A549 treated with GW870086 at 1 μM for 4 hours (cell line): ENCODE measurements around the gene ZNF790. TPM values are rescaled to one million over a fixed set of nuclear protein-coding genes. Genes with fewer than 3 reads are reported as not detected.

Source experiments
- total RNA-seq: library from RNA; stranded (reverse); fragments of 200-300 nt; extraction: Qiagen RNA extraction; gene quantifications from 5 replicates; pipeline ENCODE4 v1.2.3, GENCODE V29; 2022; ENCODE audit warnings: low read depth

ZNF790 gene
- 0.13 to 0.47 TPM (median 0.31 TPM) in 4 of 5 replicates, not detected in the other for total RNA-seq

DNA sequence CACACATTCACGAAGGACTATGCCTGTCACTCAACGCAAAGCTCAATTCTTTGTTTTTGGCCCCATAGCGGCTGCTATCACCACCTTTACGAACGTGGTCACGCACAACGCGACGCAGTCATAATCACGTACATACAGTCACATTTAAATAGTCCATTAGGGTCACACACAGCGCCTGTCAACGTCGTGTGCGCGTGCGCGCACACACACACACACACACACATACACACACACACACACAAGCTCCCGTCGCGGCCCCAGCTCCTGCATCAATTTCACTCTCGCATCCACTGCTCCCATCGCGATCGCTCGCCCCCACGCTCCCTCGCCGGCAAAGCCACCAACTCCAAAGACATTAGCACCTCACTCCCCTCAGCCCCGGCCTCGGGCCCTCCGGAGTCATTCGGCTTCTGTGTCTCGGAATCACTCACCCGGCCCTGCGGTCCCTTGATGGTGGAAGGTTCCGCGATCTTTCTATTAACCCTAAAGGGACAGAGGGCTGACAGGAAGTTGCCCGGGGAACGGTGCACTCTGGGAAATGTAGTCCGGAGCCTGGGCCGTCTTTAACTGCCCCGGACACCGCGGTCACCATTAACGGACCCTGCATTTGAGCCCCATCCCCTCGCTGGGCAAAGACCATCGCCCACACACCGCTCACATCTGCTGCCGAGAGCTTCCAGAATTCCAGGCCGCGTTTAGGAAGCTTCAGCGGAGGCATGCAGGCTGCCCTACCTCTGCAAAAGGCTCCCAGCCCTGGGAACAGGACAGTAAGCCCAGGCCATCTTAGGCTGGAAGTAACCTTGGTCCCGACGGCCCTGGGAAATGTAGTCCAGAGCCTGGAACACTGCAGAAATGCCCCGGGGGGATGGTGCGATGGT, at the start of gene ZNF790:
Gene ZNF790, minus strand, starts transcription at position 482 of the 878 bp plus-strand sequence. CDS start 12,768 bp downstream, outside the sequence.

DNA sequence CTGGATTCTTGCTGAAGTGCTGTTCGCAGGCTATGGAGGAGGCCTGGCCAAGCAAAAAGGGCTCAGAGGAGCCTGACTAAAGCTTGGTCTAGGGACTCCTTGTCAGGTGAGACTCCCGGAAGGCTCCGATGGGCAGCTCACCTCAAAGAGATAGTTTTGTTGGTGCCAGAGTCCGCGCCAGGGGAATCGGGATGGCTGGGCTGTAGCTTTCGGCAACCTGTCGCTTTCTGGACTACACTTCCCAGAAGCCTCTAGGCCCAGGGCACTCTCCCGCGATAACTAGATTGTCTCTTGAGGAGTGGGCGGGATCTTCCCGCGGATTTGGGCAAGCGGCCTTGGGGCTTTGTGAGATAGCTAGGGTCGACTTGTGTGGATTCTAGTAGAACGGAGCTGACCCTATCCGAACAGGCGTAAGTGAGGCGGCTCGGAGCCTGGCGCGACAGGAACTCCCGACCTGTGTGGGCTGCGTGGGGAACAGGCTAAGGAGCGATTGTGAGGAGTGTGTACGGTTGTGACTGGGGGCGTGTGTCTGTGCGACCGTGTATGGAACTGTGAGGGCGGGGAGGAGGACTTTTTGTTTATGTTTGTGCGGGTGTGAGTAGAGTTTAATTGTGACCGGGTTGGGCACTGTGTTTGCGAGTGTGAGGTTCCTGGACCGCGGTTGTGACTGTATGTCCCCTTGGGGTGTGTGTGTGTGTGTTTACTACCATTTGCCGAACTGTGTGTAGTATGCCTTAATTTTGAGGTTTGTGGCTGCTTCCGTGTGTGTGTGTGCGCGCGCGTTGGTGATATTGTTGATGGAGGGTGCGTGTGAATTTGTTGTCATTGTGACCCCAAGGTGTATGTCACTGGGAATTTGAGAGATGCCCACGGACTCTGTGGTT, 12.6 kb upstream of the ZNF790 start, which contains the start of gene ZNF345:
Gene ZNF345, plus strand, starts transcription at position 318 of the 884 bp plus-strand sequence. CDS start 25,955 bp downstream, outside the sequence.

DNA sequence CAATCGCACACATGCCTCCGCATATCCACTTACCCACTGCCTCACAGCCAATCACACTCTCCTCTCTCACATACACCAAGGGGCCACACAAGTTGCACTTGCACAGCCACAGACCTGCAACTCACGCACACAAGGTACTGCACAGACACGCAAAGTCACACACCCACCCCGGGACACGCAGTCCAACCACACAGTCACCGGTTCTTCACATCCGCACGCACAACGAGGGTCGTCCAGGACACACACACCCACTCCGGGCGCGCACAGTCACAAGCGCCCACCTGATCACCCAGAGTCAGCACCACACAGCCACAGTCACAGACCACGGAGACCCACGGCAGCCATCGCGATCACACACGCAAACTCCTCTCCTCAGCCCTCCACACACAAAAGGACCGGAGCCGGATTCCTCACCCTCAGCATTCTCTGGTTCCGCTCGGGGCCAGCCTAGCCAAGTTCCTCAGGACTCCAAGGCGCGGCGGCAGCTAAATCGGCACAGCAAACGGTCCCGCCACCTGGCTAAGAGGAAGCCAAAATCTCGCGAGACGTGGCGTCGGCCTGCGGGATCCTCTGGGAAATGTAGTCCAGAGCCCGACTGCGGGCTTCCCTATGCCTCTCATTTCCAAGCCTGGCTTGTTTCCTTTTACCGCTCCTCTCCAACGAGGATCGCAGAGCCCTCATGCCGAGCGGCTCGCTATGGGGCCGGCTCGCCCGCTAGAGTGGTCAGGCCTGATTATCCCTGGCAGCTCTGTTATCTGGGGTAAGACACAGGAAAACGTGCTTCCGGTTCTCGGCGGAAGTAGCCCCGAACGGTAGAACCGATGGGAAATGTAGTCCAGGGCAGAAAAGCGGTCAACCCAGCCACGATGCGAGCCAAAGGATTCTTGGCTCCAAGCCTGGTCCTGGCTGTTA, 65.6 kb downstream of the ZNF790 start, which contains the start of gene ZNF850:
Gene ZNF850, minus strand, starts transcription at position 497 of the 912 bp plus-strand sequence. CDS start 10,201 bp downstream, outside the sequence.

Other genes with a start within 250 kb of the ZNF790 start
- gene ZNF382, start 233.1 kb downstream of the ZNF790 start, total RNA-seq, result 0.03 to 0.10 TPM (median 0.07 TPM) in 3 of 5 replicates, not detected in the others
- gene ZNF461, start 171.6 kb downstream of the ZNF790 start, total RNA-seq, result 4.9 to 8.0 TPM (median 7.5 TPM) in 5 replicates
- 7.2 to 10.2 TPM (median 9.6 TPM) in 5 replicates for gene ZNF567, start 150.8 kb downstream of the ZNF790 start, total RNA-seq
- gene ZNF850, start 65.6 kb downstream of the ZNF790 start, total RNA-seq, result 0.27 to 1.0 TPM (median 0.47 TPM) in 5 replicates
- gene ZNF345, start 12.5 kb upstream of the ZNF790 start, total RNA-seq, result 0.10 to 0.36 TPM (median 0.34 TPM) in 3 of 5 replicates, not detected in the others
- 0.23 to 0.57 TPM (median 0.37 TPM) in 5 replicates for gene ZNF829, start 77.9 kb upstream of the ZNF790 start, total RNA-seq
- gene ZNF568, start 77.9 kb upstream of the ZNF790 start, total RNA-seq, result 0.76 to 1.1 TPM (median 0.97 TPM) in 5 replicates
- 5.2 to 5.7 TPM (median 5.4 TPM) in 5 replicates for gene ZNF420, start 240.0 kb upstream of the ZNF790 start, total RNA-seq